Testis (tissue), 2 donors: Measurements from ENCODE around the gene TOMM40.

Source experiments
- CTCF ChIP-seq, 3 experiments: fragments of 450-650 bp in 2 of 3; fragments of 200-600 bp in 1 of 3; sonication (generic) in 1 of 3; IDR thresholded peaks; one replicate each; pipeline ENCODE4 v1.5.1; 2016 to 2019; ENCODE audit warnings: antibody characterized with exemption in 3 of 3, mild to moderate bottlenecking in 2 of 3, moderate library complexity in 1 of 3
- POLR2A ChIP-seq: fragments of 450-650 bp; IDR thresholded peaks from one replicate; pipeline ENCODE4 v1.6.1; 2017; ENCODE audit warnings: antibody characterized with exemption, mild to moderate bottlenecking, moderate library complexity

DNA sequence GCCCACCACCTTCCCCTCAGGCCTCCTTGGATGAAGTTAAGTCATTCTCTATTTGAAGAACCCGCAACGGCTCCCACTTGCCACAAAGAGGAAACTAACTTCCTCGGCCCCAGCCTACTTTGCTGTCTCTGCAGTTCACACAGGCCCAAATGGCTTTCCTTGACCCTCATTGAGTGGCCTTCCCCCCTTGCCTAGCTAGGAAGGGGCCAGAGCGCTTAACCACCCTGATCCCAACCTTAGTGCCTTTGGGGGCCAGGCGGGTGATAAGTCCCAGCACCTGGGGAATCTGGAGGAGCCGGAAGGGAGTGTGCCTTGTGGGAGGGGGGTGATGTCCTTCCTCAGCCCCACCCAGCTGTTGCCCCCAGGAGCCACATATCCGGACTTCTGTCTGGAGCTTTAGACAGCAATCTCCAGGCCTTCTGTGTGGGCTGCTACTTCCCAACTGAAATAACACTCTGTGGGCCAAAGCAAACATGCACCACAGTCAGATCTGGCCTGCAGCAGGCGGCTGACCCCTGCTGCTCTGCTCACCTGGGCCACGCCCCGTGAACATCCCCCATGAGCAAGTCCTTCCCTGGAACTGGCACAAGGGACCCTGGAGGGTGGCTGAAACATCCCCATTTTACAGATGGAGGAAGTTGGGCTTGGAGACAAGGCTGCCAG is 34.5 kb upstream of the TOMM40 start:
- no peak for TF ChIP-seq POLR2A
- TF ChIP-seq CTCF (IDR thresholded peaks at IDR 0.05), result no peak
